ENCODE results near the gene RBM17.
"Not testable (repeated sequence)": the region's sequence is repeated elsewhere in the genome, so short reads cannot be mapped to it uniquely, and the experiment has no call there.

Gene RBM17

DNA sequence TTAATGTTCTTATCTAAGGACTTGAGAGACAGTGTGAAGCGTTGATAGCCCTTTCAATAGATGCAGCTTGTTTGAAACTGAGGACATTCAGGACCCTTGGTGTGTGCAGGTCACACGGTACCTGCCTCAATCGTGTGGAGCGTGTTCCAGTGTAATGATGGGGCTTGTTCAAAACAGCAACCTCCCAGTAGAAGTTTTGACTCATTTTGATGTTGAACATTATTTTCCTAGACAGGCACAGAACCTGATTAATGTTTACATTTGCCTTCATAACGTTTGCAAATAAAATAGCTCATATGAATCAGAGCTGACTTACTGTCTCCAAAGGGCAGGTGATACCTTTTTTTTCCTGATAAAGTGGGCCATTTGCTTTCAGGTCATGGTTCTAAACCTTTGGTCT, 21.3 kb downstream of the RBM17 start:
- no peak for DNase-seq (ENCODE audit: low read depth, low spot score)

DNA sequence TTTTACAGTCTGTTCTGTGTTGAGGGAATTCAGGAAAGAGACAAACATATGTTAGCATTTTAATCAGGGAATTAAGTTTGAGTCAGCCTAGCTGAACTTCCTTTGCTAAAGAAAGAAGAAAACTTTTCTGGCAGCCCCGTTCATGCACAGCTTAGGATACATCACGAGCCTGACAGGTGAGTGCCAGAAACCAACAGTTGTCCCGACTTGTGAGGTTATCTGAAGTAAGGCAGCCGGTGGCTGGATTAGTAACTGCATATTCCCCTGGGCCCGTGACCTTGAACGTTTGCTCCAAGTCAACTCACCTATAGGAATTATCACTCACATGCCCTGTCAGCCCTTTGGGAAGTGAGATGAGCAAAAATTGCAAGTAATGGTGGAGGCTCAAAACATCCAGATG, 24.1 kb downstream of the RBM17 start:
- no peak for DNase-seq (ENCODE audit: low read depth, low spot score)

DNA sequence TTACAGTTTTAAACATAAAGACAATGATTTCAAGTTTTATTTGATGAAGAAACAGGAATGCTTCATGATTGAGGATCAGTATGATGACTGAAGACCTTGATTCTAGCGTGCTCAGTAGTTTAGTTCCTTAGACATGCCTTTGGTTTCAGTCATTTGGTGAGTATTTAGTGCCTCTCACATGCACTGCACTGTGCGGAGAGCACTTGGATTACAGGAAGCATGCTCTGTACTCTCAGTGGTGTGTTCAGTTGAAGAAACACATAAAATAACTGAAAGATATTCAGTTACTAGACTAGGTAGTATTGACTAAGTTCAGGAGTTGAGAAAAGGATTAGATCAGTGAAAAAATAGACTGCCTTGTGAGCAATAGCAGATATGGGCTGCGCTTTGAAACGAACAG, 25.5 kb downstream of the RBM17 start:
- no peak for DNase-seq (ENCODE audit: low read depth, low spot score)

DNA sequence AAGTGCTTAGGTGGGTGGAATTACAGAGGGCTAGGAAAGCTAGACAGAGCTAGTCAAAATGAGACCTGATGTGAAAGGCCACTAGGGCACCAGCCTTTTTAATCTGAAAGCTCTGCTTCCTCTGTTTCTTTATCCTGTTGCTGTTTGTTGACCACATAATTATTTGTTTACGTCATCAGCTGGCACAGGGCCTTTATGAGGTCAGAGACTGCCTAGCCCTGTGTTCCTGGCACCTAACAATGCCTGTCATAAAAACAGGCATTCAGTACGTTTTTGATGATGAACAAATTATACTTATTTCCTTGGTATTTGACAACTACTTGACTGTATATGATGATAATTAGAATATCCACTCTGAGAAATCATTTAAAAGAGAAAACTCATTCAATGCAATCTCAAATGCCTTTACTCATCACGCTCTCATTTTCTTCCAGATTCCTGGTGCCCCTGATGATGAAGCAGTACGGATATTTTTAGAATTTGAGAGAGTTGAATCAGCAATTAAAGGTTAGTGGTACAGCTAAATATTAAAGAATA, 26.0 kb downstream of the RBM17 start:
- DNase-seq (ENCODE audit: low read depth, low spot score): no peak

DNA sequence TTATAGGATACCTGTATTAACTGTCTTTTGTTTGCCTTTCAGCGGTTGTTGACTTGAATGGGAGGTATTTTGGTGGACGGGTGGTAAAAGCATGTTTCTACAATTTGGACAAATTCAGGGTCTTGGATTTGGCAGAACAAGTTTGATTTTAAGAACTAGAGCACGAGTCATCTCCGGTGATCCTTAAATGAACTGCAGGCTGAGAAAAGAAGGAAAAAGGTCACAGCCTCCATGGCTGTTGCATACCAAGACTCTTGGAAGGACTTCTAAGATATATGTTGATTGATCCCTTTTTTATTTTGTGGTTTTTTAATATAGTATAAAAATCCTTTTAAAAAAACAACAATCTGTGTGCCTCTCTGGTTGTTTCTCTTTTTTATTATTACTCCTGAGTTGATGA, 26.6 kb downstream of the RBM17 start:
- DNase-seq (ENCODE audit: low read depth, low spot score): no peak

DNA sequence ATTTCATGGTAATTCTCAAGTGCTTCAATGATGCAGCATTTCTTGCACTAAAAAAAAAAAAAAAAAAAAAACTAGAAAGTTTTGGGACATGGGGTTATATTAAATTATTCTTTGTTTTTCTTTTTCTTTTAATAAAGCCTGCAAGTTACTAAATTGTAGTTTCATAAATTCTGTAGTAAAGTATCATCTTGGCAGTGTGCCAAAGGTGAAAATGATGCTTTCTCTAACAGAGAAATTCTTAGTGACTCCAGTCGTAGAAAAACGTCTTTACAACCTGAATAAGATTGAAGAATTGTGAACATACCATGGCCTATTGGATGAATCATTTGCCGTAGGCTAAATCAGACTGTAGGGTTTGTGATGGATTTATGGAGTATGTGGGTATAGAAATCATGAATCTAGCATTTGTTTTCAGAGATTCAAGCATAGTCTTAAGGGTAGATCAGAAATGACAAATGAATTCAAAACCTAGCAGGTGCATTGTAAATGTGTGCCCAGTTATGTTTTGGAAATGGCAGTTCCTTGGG, 27.1 kb downstream of the RBM17 start:
- no peak for DNase-seq (ENCODE audit: low read depth, low spot score)

DNA sequence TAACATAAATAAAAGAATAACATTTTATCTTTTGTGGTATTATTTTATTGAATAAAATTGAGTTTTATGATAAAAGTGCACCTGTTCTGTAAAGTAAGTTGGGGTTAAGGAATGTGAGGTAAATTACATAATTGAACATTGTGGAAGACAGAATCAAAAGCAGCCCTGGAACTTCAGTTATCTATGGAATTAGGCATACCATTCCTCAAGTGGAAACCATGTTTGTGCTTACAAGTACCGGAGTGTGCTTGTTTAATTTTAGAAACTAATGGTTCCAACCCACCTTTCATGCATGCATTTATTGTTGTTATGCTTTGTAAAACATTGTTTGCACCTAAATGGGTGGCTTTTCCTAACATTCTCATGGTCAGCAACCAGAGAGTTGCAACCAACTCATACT, 28.0 kb downstream of the RBM17 start:
- no peak for DNase-seq (ENCODE audit: low read depth, low spot score)

DNA sequence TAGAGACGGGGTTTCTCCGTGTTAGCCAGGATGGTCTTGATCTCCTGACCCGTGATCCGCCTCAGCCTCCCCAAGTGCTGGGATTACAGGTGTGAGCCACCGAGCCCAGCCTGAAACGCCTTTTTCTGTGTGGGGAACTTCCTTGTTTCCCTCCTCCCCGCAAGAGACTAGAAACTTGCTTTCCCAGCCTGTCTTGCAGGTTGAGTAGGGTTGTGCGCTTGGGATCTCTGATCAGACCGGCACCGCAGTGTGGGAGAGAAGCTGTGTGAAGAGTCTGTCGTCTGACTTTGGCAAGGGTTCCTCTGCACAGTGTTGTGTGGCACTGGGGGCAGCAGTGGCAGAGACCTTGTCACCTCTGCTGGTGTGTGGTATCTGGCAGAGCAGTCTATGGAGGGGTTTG, 28.9 kb downstream of the RBM17 start:
- no peak for DNase-seq (ENCODE audit: low read depth, low spot score)

DNA sequence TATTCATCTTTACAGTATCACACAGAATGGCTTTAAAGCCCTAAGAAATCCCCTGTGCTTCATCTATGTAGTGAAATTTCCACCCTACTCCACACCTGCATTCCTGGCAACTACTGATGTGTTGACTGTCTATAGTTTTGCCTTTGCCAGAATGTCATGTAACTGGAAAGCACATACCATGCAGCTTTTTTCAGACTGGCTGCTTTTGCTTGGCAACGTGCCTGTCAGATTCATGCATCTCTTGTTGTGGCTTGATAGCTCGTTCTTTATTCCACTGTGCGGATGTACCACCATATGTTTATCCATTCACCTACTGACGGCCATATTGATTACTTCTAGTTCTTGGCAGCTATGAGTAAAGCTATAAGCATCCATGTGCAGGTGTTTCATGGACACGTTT, 30.6 kb downstream of the RBM17 start:
- DNase-seq (ENCODE audit: low read depth, low spot score): no peak

DNA sequence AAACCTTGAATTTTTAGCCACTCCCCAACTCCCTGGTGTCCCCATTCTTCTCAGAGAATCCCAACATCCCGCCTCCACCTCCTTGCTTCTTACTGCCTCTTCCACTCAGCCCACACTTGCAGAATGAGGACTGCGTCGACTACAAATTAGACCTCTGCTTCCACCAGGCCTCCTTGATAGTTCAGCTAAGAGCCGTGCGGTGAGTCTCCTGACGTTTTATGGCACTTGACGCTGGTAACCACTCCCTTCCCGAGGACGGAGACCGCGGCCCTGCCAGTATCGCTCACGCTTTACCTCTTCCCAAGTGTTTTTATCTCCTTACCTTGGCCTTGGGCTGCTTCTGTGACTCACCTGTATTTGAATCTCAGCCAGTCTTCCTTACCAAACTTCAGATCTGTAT, 31.1 kb downstream of the RBM17 start:
- no peak for DNase-seq (ENCODE audit: low read depth, low spot score)

DNA sequence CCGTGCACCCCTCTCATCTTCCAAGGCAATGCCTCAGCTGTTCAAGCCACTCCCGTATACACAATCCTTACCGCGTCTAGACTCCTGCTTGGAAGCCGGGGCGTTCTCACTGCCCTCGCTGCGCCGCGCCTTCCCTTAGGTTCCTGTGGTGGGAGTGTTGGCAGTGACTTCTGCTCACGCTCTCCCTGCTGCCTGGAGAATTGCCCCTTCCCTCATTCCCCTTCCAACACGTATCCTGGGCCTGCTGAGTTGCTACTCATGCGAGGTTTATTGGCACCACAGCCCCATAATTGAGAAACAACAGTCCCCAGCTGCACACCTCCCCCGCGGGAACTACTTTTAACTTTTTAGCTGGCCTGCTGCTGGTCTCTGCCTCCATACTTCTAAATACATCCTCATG, 31.9 kb downstream of the RBM17 start:
- DNase-seq (ENCODE audit: low read depth, low spot score): no peak

DNA sequence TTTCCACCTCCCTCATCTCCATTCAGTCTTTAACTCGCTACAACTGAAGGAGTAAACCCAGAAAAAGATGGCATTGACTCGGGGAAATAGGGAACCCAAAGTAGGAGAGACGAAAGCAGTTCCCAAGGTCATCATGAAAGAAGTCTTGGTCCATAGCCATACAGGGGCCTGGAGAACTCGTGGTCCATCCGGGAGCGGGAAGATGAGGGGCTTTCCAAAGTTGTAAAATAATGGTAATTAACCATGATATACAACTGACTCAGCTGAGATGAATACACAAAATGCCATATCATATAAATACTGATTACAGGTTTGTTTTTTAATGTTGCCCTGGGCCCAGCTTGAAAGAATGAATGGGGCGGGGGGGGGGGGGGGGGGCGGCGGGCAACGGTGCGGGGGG, 32.3 kb downstream of the RBM17 start:
- DNase-seq (ENCODE audit: low read depth, low spot score): no peak

DNA sequence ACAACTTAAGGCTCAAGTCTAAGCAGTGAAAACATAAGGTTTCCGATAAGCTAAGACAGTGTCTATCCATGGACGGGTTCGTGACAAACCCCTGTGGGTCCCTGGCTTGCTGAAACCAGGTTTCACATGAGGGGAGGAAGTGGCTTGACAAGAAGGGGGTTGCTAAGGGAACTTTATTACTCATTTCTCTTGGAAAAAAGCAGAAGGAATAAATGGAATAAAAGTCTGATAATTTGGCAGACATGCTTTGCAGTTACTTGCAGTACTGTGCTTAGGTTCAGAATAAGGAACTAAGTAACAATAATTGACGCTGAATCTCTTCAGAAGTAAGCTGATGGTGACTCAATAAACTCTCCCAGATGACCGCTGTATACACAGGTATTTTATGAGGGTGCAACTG, 34.7 kb downstream of the RBM17 start:
- DNase-seq (ENCODE audit: low read depth, low spot score): no peak

DNA sequence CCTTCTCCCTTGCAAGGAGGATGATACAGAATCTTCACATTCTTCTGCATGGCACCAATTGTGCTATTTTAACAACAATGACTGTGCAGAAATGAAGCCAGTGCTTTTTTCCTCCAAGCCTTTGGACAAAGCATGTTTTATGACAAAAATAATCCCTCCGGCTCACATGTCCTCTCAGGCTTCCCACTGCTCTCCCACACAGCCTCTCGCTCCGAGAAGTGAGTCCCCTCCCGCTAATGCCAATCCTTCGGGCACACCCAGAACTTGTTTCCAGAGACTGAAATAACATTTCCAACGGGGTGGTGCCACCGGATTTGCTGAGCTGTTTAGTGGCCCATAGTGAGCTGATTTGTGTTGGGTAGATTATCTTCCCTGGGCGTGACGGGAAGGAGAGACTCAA, 35.8 kb downstream of the RBM17 start:
- no peak for DNase-seq (ENCODE audit: low read depth, low spot score)

DNA sequence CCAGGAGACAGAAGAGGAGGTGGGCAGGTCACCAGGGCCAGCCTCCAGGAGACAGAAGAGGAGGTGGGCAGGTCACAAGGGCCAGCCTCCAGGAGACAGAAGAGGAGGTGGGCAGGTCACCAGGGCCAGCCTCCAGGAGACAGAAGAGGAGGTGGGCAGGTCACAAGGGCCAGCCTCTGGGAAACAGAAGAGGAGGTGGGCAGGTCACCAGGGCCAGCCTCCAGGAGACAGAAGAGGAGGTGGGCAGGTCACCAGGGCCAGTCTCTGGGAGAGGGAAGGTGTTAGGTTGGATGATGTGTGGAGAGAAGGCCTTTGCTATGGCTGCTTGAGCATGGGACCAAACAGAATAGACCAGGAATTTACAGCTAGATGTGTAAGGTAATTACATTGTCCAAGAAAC, 38.6 kb downstream of the RBM17 start:
- not testable (repeated sequence) for DNase-seq (ENCODE audit: low read depth, low spot score)

DNA sequence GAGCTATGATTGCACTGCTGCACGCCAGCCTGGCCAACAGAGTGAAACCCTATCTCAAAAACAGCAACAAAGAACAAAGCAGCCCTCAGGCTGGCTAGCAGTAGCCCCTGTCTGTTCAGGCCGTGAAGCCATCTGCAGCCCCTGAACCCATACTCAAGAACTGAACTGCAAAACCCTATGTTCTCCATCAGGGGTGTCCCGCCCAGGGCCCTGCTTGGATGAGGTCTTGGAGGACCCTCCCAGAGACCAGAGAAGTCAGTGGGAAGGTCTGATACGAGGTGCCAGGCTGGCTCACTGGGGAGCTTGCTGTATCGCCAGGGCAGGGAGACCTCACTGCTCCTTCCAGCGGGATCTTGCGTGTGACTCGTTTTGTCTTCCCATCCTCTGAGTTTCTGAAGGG, 39.3 kb downstream of the RBM17 start:
- DNase-seq (ENCODE audit: low read depth, low spot score): no peak

DNA sequence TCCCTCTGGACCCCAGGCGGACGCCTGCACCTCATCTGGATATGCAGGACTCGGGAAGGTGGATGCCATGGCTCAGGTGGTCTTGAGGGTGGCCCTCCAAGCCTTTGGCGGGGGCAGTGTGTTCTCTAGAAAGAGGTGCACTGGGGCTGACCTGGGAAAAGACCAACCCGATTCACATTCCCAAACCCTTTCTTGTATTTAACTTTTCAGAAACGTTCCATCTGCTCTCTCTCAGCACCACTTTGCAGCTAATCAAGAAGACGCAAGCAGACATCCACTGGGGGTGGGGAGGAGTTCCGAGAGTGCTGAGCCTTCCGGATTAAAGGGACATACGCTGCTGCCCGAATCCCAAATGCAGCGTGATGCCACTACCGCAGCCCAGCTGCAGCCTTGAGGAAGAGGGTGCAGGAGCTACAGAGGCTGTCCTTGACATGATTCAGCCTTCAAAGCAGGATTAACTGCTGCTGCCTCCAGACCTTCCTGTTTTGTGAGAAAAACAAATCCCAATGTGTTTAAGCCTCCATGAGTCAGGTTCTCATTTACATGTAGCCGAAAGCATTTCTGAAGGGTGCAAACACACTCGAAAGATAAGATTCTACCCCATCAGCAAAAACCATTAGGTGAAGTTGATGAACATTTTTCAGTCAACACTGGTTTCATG, 39.9 kb downstream of the RBM17 start:
- no peak for DNase-seq (ENCODE audit: low read depth, low spot score)

DNA sequence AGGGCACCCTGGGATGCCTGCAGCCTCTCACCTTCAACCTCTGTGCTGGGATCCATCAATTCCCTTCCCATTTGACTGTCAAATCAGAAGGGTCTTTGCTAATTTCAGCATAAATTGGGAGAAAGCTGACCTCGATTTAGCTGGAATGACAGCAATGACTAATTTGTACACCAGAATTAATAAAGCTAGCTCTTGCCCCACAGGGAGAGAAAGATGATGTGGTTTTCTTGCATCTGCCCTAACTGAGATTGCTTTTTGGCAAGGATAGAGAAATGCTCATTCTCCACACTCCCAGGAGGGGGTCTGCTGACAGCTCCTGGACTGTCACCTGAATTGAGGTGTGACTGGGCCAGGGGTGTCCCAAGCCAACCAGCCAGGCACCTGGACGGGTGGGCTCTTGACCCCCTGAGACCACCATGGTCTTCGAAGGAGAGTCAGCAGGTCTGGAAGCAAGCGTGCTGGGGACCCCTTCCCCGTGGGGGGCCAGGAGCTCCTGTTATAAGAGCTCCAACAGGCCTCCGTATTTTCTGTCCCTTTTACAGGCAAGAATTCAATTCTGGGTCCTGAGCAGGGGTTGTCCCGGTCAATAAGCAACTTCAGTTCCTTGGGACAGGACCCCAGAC, 42.1 kb downstream of the RBM17 start:
- no peak for DNase-seq (ENCODE audit: low read depth, low spot score)

DNA sequence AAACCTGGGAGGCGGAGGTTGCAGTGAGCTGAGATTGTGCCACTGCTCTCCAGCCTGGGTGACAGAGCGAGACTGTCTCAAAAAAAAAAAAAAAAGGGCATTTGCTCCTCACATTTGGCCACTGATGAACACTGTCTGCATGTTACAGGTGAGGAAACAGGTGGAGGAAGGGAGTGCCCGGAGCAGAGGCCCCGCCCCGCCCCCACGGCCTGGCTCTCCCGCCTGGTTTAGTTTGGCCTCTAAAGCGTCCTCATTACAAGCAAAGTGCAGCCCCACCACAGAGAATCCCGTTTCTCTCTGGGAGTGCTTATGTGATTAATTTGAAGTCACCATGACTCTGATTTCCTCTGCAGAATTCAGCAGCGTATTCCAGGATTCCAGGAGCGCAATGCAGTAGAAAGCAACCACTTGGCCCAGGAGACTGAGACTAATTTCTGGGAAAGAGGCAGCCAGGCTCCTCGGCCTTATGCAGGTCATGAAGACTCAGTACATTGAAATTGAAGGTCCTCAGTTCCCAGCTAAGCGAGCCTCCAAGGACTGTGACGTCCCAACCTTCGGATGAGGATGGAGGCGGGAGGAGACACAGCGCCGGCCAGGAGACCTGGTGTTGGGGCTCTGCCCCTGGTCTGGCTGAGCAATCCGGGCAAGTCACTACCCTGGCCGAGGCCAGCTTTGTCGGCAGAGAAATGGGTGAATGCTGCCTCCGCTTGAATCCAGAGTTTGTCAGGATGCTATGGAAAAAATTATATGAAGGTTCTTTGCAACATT, 44.7 kb downstream of the RBM17 start:
- no peak for DNase-seq (ENCODE audit: low read depth, low spot score)

DNA sequence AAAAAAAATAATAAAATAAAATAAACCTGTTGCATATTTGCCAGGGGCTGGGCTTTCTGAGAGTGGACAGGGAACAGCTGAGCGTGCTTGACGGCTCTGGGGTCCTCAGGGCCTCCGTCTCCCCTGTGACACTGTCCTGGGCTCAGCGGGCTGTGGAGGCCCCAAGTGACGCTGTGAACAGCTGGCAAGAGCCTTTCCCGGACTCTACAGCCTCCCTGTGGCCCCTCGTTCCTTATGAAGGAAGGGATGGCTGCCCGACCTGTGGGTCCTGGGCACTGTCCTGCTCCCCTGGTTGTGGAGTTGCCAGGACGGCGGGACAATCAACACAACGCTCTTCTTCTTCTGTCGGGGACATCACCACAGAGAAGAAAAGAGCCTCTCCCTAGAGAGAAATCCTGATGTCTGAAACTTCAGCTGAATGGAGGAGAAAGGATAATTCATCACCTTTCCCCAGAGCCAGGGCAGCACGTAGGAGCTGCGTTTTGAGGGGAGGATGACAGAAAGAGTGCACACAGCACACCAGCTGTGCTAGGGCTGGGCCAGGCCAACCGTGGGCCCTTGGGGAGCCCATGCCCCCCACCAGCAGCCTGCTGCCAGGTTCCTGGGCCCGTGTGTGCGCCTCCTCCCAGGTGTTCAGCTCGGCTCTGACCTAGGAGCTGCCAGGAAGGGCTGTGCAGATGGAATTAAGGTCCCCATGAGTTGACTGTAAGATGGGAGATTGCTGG, 45.4 kb downstream of the RBM17 start:
- DNase-seq (ENCODE audit: low read depth, low spot score): no peak

DNA sequence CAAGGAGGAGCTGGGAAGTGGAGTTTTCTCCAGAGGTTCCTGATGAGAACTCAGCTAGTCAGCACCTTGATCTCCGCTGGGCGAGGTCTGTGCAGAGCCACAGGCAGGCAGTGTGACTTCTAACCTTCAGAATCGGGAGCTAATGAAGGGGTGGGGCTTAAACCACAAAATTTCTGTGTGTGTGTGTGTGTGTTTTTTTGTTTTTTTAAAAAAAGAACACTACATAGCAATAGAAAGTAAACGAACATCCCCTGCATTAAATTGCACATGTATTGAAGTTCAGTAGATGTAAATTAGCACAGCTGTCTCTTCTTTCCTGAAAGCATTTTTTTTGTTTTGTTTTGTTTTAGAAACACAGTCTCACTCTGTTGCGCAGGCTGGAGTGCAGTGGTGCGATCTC, 46.2 kb downstream of the RBM17 start:
- no peak for DNase-seq (ENCODE audit: low read depth, low spot score)

DNA sequence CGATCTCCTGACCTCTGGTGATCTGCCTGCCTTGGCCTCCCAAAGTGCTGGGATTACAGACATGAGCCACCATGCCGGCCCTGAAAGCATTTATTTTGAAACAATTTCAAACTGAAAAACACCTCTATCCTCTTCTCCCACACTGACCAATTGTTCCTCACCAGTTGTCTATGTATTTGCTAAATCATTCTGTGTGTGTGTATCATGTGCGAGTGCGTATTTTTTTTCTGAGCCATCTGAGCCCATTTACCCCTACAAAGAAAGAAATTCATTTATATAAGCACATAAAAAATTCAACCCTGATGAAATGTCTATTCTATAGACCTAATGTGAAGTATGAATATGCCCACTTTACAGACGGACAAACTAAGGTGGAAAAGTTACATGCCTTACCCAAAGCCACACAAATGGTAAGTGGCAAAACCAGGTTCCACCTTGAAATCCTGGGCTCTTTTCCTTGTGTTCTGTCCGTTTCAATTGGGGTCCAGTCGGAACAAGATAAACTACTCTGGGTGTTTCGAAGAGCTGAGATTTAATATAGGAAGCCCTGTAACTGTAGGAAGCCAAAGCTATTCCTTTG, 46.8 kb downstream of the RBM17 start:
- no peak for DNase-seq (ENCODE audit: low read depth, low spot score)
